SH-SY5Y (cell line): ENCODE results near the gene CYB5B.

Experiments used
- GATA2 ChIP-seq: IDR thresholded peaks from 2 replicates; pipeline ENCODE4 v1.6.1; 2011; ENCODE audit warnings: mild to moderate bottlenecking, low read depth, low read length
- GATA3 ChIP-seq: IDR thresholded peaks from 2 replicates; pipeline ENCODE4 v1.6.1; 2011; ENCODE audit warnings: low read depth, mild to moderate bottlenecking, low read length, moderate library complexity

DNA sequence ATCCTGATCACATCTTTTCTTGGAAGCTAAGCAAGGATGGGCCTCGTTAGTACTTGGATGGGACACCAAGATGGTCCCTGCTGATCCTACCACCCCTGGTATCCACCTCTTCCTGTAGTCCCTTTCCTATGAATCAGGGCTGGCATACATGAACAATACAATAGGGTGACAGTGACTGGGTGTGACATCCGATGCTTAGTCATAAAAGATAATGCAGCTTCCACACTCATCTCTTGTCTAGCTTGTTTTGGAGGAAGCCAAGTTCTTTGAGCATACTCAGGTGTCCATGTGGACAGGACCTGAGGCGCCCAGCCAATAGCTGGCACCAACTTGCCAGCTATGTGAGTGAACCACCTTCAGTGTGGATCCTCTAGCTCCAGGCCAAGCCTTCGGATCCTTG is 78.8 kb downstream of the CYB5B start:
- no peak for TF ChIP-seq GATA2
- TF ChIP-seq GATA3: no peak
